HCT116 (cell line): Measurements from ENCODE around the gene DAPK3.
"Not testable (repeated sequence)": the region's sequence is repeated elsewhere in the genome, so short reads cannot be mapped to it uniquely, and the experiment has no call there.

Experiments
- CEBPB ChIP-seq: IDR thresholded peaks from 2 replicates; pipeline ENCODE4 v1.6.1; 2012; ENCODE audit warnings: low read depth
- ELF1 ChIP-seq: IDR thresholded peaks from 2 replicates; pipeline ENCODE4 v1.6.1; 2012; ENCODE audit warnings: low read depth, borderline replicate concordance
- EZH2 ChIP-seq: fragments of 200-600 bp; sonication (generic); IDR thresholded peaks from 2 replicates; pipeline ENCODE4 v1.6.1; 2017; ENCODE audit warnings: antibody characterized with exemption, mixed run types
- EZH2phosphoT487 ChIP-seq: fragments of 200-600 bp; IDR thresholded peaks from 2 replicates; pipeline ENCODE4 v1.6.1; 2018; ENCODE audit warnings: antibody characterized with exemption, borderline replicate concordance
- POLR2A ChIP-seq: IDR thresholded peaks from 2 replicates; pipeline ENCODE4 v1.7.0; 2011; ENCODE audit warnings: borderline replicate concordance; ENCODE audit not compliant: insufficient read depth, insufficient read length; ENCODE audit errors: extremely low read depth
- POLR2AphosphoS5 ChIP-seq: IDR thresholded peaks from 2 replicates; pipeline ENCODE4 v1.6.1; 2011; ENCODE audit warnings: mild to moderate bottlenecking, low read depth, low read length, moderate library complexity
- RAD21 ChIP-seq: IDR thresholded peaks from 2 replicates; pipeline ENCODE4 v1.6.1; 2012; ENCODE audit warnings: low read depth, mild to moderate bottlenecking
- SIN3A ChIP-seq: IDR thresholded peaks from 2 replicates; pipeline ENCODE4 v1.6.1; 2012; ENCODE audit warnings: low read depth
- SRF ChIP-seq: IDR thresholded peaks from 2 replicates; pipeline ENCODE4 v1.6.1; 2012; ENCODE audit warnings: low read depth
- YY1 ChIP-seq: IDR thresholded peaks from 2 replicates; pipeline ENCODE4 v1.6.1; 2011; ENCODE audit warnings: low read length, low read depth, moderate library complexity, mild to moderate bottlenecking; ENCODE audit not compliant: insufficient replicate concordance; ENCODE audit errors: extremely low read depth
- ZNF274 ChIP-seq: fragments of 200-500 bp; sonication (Bioruptor generic); IDR thresholded peaks from 2 replicates; pipeline ENCODE4 v1.6.1; 2014; ENCODE audit warnings: mild to moderate bottlenecking, low read depth, low read length, inconsistent platforms
- TF ChIP-seq, protein P1 (sequence below), 3 experiments: fragments of 200-600 bp in 1 of 3; sonication (generic) in 1 of 3; IDR thresholded peaks in 2 of 3; conservative IDR thresholded peaks in 1 of 3; 2 replicates each; pipeline ENCODE4 v1.5.1; 2012 to 2017; ENCODE audit warnings: low read depth in 2 of 3, low read length in 2 of 3, antibody characterized with exemption in 1 of 3, borderline replicate concordance in 1 of 3, control low read depth in 1 of 3, mild to moderate bottlenecking in 1 of 3, mixed read lengths in 1 of 3, mixed run types in 1 of 3, moderate library complexity in 1 of 3; ENCODE audit not compliant: insufficient read depth in 1 of 3
- TF ChIP-seq, protein P2 (sequence below): IDR thresholded peaks from 2 replicates; pipeline ENCODE4 v1.6.1; 2012
- TF ChIP-seq, protein P3 (sequence below): IDR thresholded peaks from 2 replicates; pipeline ENCODE4 v1.6.1; 2012; ENCODE audit warnings: low read depth

- TF ChIP-seq, protein P1, sequence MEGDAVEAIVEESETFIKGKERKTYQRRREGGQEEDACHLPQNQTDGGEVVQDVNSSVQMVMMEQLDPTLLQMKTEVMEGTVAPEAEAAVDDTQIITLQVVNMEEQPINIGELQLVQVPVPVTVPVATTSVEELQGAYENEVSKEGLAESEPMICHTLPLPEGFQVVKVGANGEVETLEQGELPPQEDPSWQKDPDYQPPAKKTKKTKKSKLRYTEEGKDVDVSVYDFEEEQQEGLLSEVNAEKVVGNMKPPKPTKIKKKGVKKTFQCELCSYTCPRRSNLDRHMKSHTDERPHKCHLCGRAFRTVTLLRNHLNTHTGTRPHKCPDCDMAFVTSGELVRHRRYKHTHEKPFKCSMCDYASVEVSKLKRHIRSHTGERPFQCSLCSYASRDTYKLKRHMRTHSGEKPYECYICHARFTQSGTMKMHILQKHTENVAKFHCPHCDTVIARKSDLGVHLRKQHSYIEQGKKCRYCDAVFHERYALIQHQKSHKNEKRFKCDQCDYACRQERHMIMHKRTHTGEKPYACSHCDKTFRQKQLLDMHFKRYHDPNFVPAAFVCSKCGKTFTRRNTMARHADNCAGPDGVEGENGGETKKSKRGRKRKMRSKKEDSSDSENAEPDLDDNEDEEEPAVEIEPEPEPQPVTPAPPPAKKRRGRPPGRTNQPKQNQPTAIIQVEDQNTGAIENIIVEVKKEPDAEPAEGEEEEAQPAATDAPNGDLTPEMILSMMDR (IDR thresholded peaks at IDR 0.05 in 2 of 3, conservative IDR thresholded peaks at IDR 0.05 in 1 of 3; ENCODE audit: borderline replicate concordance in 1 of 3, insufficient read depth in 1 of 3, low read depth in 2 of 3, low read length in 2 of 3) = not testable (repeated sequence)
- not testable (repeated sequence) for TF ChIP-seq EZH2phosphoT487, ZNF274, EZH2, POLR2A, SIN3A, SRF, CEBPB, POLR2AphosphoS5, YY1, RAD21, ELF1
- TF ChIP-seq, protein P2, sequence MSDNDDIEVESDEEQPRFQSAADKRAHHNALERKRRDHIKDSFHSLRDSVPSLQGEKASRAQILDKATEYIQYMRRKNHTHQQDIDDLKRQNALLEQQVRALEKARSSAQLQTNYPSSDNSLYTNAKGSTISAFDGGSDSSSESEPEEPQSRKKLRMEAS = not testable (repeated sequence)
- TF ChIP-seq, protein P3, sequence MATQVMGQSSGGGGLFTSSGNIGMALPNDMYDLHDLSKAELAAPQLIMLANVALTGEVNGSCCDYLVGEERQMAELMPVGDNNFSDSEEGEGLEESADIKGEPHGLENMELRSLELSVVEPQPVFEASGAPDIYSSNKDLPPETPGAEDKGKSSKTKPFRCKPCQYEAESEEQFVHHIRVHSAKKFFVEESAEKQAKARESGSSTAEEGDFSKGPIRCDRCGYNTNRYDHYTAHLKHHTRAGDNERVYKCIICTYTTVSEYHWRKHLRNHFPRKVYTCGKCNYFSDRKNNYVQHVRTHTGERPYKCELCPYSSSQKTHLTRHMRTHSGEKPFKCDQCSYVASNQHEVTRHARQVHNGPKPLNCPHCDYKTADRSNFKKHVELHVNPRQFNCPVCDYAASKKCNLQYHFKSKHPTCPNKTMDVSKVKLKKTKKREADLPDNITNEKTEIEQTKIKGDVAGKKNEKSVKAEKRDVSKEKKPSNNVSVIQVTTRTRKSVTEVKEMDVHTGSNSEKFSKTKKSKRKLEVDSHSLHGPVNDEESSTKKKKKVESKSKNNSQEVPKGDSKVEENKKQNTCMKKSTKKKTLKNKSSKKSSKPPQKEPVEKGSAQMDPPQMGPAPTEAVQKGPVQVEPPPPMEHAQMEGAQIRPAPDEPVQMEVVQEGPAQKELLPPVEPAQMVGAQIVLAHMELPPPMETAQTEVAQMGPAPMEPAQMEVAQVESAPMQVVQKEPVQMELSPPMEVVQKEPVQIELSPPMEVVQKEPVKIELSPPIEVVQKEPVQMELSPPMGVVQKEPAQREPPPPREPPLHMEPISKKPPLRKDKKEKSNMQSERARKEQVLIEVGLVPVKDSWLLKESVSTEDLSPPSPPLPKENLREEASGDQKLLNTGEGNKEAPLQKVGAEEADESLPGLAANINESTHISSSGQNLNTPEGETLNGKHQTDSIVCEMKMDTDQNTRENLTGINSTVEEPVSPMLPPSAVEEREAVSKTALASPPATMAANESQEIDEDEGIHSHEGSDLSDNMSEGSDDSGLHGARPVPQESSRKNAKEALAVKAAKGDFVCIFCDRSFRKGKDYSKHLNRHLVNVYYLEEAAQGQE = not testable (repeated sequence)
These were observed 32.5 kb downstream of the DAPK3 start for GRCh38 chr19:3938300-3938950.
